Subcutaneous abdominal adipose tissue (tissue), 5 donors: ENCODE measurements around the gene POLR1A.

Source experiments
- H3K27ac ChIP-seq: one replicate; pipeline ENCODE4 v1.7.0; 2013; ENCODE audit warnings: low read depth, mild to moderate bottlenecking, inconsistent platforms, low read length, moderate library complexity
- H3K27me3 ChIP-seq, 5 donors: one replicate each; pipeline ENCODE4 v1.7.0; 2013; ENCODE audit warnings: low read length in 5 of 5, inconsistent platforms in 1 of 5; ENCODE audit not compliant: control insufficient read depth in 5 of 5, insufficient read depth in 4 of 5
- H3K36me3 ChIP-seq, 5 donors: one replicate each; pipeline ENCODE4 v1.7.0; 2013; ENCODE audit warnings: low read length in 5 of 5; ENCODE audit not compliant: control insufficient read depth in 5 of 5, insufficient read depth in 5 of 5
- H3K4me1 ChIP-seq, 5 donors: one replicate each; pipeline ENCODE4 v1.7.0; 2013; ENCODE audit warnings: low read length in 5 of 5, mild to moderate bottlenecking in 3 of 5, moderate library complexity in 1 of 5; ENCODE audit not compliant: control insufficient read depth in 5 of 5, insufficient read depth in 5 of 5
- H3K4me3 ChIP-seq, 5 donors: one replicate each; pipeline ENCODE4 v1.7.0; 2013; ENCODE audit warnings: low read length in 5 of 5, low read depth in 1 of 5
- H3K9ac ChIP-seq, 5 donors: one replicate each; pipeline ENCODE4 v1.7.0; 2013; ENCODE audit warnings: low read length in 5 of 5, mild to moderate bottlenecking in 4 of 5, moderate library complexity in 3 of 5
- H3K9me3 ChIP-seq, 5 donors: one replicate each; pipeline ENCODE4 v1.7.0; 2013; ENCODE audit warnings: low read length in 5 of 5; ENCODE audit not compliant: control insufficient read depth in 5 of 5
- donor health status: healthy.
- donor health status: healthy.
- donor health status: healthy.
- donor health status: healthy.
- donor health status: healthy.

POLR1A gene

DNA sequence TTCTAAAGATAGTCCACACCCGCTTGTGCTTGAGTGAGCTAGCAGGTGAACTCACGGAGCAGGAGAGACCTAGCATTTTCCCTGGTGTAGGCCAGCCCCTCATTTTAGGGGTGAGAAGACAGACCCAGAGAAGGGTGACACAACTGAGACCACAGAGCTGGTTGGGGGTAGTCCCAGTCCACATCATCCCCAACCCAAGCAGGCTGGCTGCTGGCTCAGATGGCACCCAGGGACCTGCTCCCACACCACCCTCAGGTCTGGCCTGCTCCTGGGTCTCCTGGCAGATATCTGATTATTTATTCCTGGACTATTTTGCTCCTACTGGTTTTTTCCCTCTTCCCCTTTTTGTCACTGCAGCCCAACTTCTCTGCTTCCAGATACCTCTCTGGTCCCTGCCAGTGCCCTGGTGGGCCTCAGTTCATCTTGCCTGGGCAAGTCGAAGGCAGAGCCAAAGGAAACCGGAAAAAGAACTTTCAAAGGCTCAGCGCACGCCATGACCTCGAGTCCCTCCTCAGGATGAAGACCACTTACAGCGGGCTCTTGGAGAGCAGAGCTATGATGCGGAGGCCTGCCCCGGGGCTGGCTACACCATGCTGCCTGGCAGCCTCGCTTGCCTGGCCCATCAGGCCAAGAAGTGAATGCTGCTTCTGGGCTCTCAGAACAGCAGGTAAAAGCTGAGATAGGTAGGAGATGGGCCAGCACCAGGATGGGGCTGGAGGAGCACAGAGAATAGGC, 72.7 kb downstream of the POLR1A start:
- H3K4me3 ChIP-seq = no peak overlapping the region
- peaks cover 0 to 64% (median 58%) of the 10 kb centered on the region in 5 donors for H3K36me3 ChIP-seq
- H3K9me3 ChIP-seq = no peaks in the 10 kb centered on the region
- H3K27ac ChIP-seq = no peak overlapping the region
- no peaks in the 10 kb centered on the region for H3K27me3 ChIP-seq
- no peak overlapping the region for H3K9ac ChIP-seq
- H3K4me1 ChIP-seq = peaks cover 13 to 52% (median 48%) of the 10 kb centered on the region in 5 donors

DNA sequence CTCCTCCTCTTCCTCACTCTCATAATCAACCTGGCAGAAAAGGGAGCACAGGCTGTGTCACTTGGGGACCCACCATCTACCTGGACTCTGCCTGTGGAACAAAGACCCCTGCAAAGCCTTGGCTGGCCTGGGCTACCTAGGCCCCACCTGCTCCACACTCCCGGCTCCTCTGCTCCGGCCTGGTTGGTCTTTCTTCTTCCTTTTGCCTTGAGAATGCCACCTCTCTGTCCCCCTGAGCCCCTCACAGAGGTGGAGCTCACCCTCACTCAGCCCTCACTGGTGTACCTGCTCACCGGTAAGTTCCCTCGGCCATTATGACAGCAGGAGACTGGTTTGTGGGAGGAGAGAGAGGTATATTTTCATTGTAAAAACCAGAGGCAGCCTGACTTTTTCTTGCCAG, 74.1 kb downstream of the POLR1A start:
- Histone ChIP-seq H3K27me3 (no peaks in the 10 kb centered on the region), H3K4me3 (no peak overlapping the region), H3K9me3 (no peaks in the 10 kb centered on the region), H3K36me3 (peaks cover 0 to 78% (median 73%) of the 10 kb centered on the region in 5 donors), H3K4me1 (peaks cover 2 to 51% (median 43%) of the 10 kb centered on the region in 5 donors), H3K9ac (no peak overlapping the region), H3K27ac (no peak overlapping the region)

DNA sequence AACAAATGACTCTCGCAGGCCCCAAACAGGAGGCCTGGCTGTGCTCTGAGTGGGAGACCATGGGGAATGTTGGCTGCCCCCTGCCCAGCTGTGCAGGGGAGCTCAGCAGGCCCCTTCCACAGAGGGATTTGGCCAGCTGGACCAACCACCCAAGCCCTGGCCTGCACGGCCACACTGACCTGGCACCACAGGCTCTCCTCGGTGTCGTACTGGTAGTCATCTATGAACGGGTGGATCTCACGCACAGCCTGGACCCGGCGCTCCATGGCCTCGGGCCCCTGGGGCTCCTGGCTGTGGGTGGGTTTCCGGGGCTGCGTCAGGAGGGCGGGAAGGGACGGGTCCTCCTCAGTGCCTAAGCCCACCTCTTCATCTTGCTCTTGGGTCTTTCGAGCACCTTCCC, 74.5 kb downstream of the POLR1A start:
- Histone ChIP-seq H3K36me3 (peaks cover 0 to 82% (median 77%) of the 10 kb centered on the region in 5 donors), H3K27ac (no peak overlapping the region), H3K4me1 (peaks cover 2 to 51% (median 43%) of the 10 kb centered on the region in 5 donors), H3K9me3 (no peaks in the 10 kb centered on the region), H3K4me3 (no peak overlapping the region), H3K27me3 (no peaks in the 10 kb centered on the region), H3K9ac (no peak overlapping the region)

DNA sequence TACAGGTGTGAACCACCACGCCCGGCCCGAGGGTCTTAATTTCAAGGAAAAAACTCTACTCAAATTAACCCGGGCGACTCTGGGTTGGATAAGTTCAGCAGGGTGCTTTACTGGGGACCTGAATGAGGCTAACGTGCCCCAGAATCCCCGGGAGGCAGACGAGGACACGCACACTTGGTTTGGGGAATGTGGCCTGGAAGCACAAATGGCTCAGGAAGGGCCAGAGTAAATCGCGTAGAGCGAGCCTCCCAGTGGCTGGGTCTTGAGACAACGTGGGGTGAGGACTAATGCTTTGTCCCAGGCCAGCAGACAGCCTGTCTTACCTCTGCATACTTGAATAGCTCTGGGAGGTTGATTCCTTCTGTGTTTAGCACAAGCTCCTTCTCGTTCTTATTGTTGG, 75.8 kb downstream of the POLR1A start:
- no peak overlapping the region for H3K4me3 ChIP-seq
- peaks cover 0 to 85% (median 83%) of the 10 kb centered on the region in 5 donors for H3K36me3 ChIP-seq
- peaks cover 0 to 50% (median 38%) of the 10 kb centered on the region in 5 donors for H3K4me1 ChIP-seq
- H3K9ac ChIP-seq = no peak overlapping the region
- H3K27me3 ChIP-seq = no peaks in the 10 kb centered on the region
- H3K9me3 ChIP-seq = no peaks in the 10 kb centered on the region
- H3K27ac ChIP-seq = no peak overlapping the region

DNA sequence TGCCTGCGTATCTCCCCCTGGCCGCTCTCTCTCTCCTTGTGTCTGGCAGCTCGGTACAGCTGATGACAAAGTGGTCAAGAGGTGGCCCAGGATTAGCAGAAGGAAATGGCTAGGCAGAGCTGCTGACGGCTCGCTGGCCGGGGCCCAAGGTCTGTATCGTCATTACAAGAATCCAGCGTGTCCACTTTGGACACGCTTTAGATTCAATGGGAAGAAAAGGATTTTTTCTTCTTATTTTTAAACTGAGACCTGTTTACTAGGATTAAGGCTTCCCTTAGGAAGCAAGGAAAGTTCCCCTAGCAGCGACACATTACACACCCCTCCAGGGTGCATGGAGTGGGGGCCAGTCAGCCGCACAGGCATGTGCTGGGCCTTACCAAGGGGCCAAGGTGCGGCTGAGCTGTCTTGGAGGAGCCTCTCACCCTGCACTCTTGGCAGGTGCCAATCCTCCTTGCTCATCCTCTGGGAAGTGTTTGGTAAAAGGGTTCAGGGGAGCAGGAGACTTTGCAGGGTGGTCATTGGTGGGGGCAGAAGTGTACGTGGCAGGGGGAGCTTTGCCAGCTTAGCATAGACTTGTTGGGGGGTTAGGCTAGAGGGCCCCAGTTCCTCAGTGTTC, 76.8 kb downstream of the POLR1A start:
- Histone ChIP-seq H3K27ac (no peak overlapping the region), H3K27me3 (no peaks in the 10 kb centered on the region), H3K9me3 (no peaks in the 10 kb centered on the region), H3K9ac (no peak overlapping the region), H3K36me3 (peaks cover 0 to 80% (median 78%) of the 10 kb centered on the region in 5 donors), H3K4me3 (peak overlapping the region in 2 of 5 donors; percentile 8 to 32), H3K4me1 (peaks cover 0 to 46% (median 38%) of the 10 kb centered on the region in 5 donors)

DNA sequence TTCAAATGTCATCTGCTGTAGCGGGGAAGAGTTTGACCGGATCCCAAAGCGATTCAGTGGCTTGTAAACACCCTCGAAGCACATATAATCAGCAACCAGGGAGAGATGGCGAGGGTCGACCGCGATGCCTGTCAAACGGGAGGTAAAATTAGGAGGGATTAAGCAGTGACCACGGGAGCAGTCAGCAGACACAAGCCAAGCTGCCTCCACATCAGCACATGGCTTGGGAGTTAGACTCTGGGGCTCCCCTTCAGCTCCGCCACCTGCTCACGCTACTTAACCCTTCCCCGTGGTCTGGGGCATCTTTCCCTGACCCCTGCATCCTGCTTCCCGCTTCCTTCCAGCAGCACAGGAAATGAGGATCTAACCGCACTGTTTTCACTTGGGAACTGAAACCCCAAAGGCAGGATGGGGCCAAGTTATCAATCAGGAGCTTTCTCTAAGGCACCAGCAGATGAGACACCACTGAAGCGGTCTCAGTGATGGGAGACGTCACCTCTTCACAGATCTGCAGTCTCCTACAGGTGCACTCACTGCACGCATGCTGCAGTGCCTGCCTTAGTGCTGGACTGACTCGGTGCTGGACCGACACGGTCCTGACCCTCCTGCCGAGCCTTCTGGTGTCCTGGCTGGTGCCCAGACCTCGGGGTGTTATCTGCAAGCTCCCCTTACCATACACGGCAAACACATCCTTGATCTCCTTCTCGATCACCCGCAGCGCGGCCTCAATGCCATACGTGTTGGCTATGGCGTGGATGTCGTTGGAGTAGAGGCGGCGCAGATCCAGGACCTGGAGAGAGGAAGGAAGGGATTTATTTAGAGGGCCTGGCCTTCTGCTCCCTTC, 77.5 kb downstream of the POLR1A start:
- H3K9ac ChIP-seq = no peak overlapping the region
- no peak overlapping the region for H3K27ac ChIP-seq
- H3K9me3 ChIP-seq = no peaks in the 10 kb centered on the region
- H3K4me3 ChIP-seq = peak overlapping the region in 3 of 5 donors; percentile 2 to 32 (median 8)
- no peaks in the 10 kb centered on the region for H3K27me3 ChIP-seq
- peaks cover 0 to 44% (median 35%) of the 10 kb centered on the region in 5 donors for H3K4me1 ChIP-seq
- H3K36me3 ChIP-seq = peaks cover 0 to 72% (median 71%) of the 10 kb centered on the region in 5 donors

DNA sequence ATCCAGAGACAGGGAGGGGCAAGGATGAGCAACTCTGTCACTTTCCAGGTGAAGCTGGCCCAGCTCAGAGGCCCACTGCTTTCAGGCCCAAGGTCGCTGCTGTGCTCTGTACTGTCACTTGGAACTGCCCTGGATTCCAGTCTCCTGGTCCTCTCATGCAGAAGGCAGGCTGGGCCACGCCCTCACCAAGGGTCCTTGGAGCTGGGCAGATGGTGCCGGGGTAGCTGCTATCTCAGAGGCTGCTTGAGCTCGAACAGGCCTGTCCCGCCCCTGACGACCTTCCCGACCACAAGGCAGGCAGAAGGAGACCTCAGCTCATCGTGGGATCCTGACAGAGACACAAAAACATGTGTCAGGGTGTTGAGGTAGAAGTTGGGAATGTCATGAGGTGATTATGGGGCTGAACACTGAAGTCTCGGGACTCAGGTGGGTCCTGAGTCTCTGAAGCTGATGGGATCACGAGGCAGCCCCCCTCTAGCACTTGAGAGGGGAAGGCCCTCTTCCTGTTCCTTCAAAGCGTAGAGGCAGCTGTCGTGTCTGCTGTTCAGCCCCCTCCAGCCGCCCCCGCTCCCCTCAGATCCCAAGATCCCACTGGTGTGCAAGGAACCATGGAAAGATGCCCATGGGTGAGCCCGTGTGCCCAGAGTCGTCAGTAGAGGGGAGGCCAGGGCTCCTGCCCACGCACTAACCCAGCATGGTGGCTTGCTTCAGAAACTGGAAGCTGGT, 78.3 kb downstream of the POLR1A start:
- Histone ChIP-seq H3K9ac (no peak overlapping the region), H3K4me3 (no peak overlapping the region), H3K9me3 (no peaks in the 10 kb centered on the region), H3K4me1 (peaks cover 0 to 42% (median 30%) of the 10 kb centered on the region in 5 donors), H3K27me3 (no peaks in the 10 kb centered on the region), H3K27ac (no peak overlapping the region), H3K36me3 (peaks cover 0 to 64% (median 63%) of the 10 kb centered on the region in 5 donors)

DNA sequence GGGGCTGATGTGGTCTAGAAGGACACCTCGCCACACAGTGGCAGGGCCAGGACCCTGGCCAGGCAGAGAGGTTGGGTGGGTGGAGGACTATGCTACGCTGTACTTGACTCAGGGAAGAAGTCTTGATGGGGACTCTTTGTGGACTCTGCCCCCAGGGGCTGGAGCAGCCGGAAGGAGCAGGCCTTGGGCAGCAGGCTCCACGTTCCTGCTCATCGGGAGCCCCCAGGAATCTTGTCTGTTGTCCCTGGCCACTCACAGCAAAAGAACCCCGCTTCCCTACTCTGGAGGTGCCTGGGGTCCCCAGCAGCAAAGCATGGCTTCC, 79.0 kb downstream of the POLR1A start:
- Histone ChIP-seq H3K9ac (no peak overlapping the region), H3K9me3 (no peaks in the 10 kb centered on the region), H3K4me3 (no peak overlapping the region), H3K27me3 (no peaks in the 10 kb centered on the region), H3K4me1 (peaks cover 0 to 42% (median 30%) of the 10 kb centered on the region in 5 donors), H3K36me3 (peaks cover 0 to 58% (median 56%) of the 10 kb centered on the region in 5 donors), H3K27ac (no peak overlapping the region)

DNA sequence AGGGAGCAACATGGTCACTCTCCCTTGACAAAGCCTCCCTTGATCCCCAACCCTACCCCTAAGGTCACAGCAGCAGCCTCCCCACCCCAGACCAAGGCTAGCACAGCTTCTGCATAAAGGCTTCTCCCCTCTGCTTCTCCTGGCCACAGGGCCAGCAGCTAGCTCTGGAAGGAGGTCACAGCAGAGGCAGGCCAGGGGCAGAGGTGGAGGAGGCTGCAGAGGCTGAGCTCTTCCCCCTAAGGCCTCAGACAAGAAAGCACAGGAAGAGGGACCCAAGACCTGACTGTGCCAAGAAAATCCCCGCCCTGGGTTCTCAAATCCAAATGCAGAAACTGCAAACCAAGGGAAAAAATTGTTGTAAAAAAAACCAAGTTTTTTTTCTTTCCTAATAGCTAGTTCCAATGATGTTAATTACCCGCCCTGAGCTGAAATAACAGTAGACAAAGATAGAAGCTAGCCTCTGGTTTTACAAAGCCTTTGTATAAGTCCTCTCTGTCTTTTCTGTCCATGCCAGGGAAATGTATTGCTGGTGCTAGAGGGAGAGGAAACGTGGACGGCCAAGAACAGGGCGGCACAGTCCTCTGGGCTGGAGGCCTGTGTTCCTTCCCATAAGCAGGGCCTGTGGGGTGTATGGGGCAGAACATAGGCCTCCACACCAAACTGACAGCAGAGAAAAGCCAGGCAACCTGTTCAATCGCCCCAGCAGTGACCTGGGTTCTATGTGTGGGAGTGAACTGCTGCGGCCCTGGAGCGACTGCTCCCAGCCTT, 79.5 kb downstream of the POLR1A start:
- Histone ChIP-seq H3K36me3 (peaks cover 0 to 53% (median 51%) of the 10 kb centered on the region in 5 donors), H3K27ac (no peak overlapping the region), H3K27me3 (no peaks in the 10 kb centered on the region), H3K9ac (peak overlapping the region in 1 of 5 donors; percentile 11), H3K9me3 (no peaks in the 10 kb centered on the region), H3K4me1 (peaks cover 0 to 46% (median 34%) of the 10 kb centered on the region in 5 donors), H3K4me3 (no peak overlapping the region)
